Activated gamma-delta T cell (primary cell): Measurements from ENCODE around the gene RASD1.

Experiments used
- DNase-seq: peaks from one replicate; lab custom pipeline; 2025; lab: John Stamatoyannopoulos, UW
- total RNA-seq, 2 donors: gene quantifications; one replicate each; lab custom pipeline; 2026; lab: John Stamatoyannopoulos, UW

RASD1 gene
- total RNA-seq, result 1.7 to 4.6 reads per million in 2 donors

GRCh38 chr17:17496189-17497064 lies at the start of gene RASD1:
TSS of gene RASD1 (minus strand) at chr17:17496395. CDS start at chr17:17496181, 214 bp downstream.
- peak; percentile 70 for DNase-seq

GRCh38 chr17:17545984-17546383 lies 49.8 kb upstream of the RASD1 start:
- DNase-seq, result no peak

GRCh38 chr17:17545031-17545820 lies 49.0 kb upstream of the RASD1 start:
- no peak for DNase-seq

GRCh38 chr17:17542906-17543635 lies 46.9 kb upstream of the RASD1 start:
- no peak for DNase-seq

- DNase-seq, result no peak
Observed at GRCh38 chr17:17541640-17542001, 45.4 kb upstream of the RASD1 start.

- DNase-seq, result no peak
Observed at GRCh38 chr17:17540935-17541639, 44.9 kb upstream of the RASD1 start.

GRCh38 chr17:17540278-17540906 lies 44.2 kb upstream of the RASD1 start:
- no peak for DNase-seq

GRCh38 chr17:17539591-17539990 lies 43.4 kb upstream of the RASD1 start:
- DNase-seq, result no peak

- no peak for DNase-seq
Observed at GRCh38 chr17:17538417-17539391, 42.5 kb upstream of the RASD1 start.

GRCh38 chr17:17537311-17538099 lies 41.3 kb upstream of the RASD1 start:
- no peak for DNase-seq

- DNase-seq, result no peak
Observed at GRCh38 chr17:17536702-17537101, 40.5 kb upstream of the RASD1 start.

GRCh38 chr17:17535957-17536356 lies 39.8 kb upstream of the RASD1 start:
- no peak for DNase-seq

GRCh38 chr17:17533901-17534441 lies 37.8 kb upstream of the RASD1 start:
- no peak for DNase-seq

GRCh38 chr17:17532991-17533390 lies 36.8 kb upstream of the RASD1 start:
- DNase-seq, result no peak

- no peak for DNase-seq
Observed at GRCh38 chr17:17531156-17531555, 35.0 kb upstream of the RASD1 start.

GRCh38 chr17:17528696-17529652 lies 32.8 kb upstream of the RASD1 start:
- DNase-seq, result no peak

GRCh38 chr17:17527956-17528500 lies 31.8 kb upstream of the RASD1 start:
- DNase-seq, result no peak
